SU-DHL-6 (cell line): ENCODE results near the gene ZNF836.

Experiments used
- H2AFZ ChIP-seq: fragments of 200-600 bp; sonication (generic); 2 replicates; pipeline ENCODE4 v1.6.1; 2014; ENCODE audit warnings: low read depth, mild to moderate bottlenecking, moderate library complexity, mixed read lengths, antibody characterized with exemption, low read length; ENCODE audit not compliant: severe bottlenecking
- H3F3A ChIP-seq: fragments of 200-600 bp; shearing (Covaris generic); 2 replicates; pipeline ENCODE4 v1.6.0; 2016; ENCODE audit warnings: antibody characterized with exemption, mild to moderate bottlenecking; ENCODE audit not compliant: insufficient read depth
- H3K27ac ChIP-seq: fragments of 200-600 bp; sonication (generic); 2 replicates; pipeline ENCODE4 v1.5.1; 2016; ENCODE audit warnings: low read depth, mild to moderate bottlenecking, low read length, moderate library complexity, mixed read lengths
- H3K27me3 ChIP-seq: fragments of 200-600 bp; sonication (generic), shearing (Covaris generic); 2 replicates; pipeline ENCODE4 v1.6.0; 2014; ENCODE audit warnings: mild to moderate bottlenecking, low read length
- H3K36me3 ChIP-seq: fragments of 200-600 bp; sonication (generic); 2 replicates; pipeline ENCODE4 v1.6.1; 2014; ENCODE audit warnings: mild to moderate bottlenecking, low read length, mixed read lengths
- H3K4me2 ChIP-seq: fragments of 300-600, 200-600 bp; shearing (Covaris generic), sonication (generic); 2 replicates; pipeline ENCODE4 v1.6.0; 2014; ENCODE audit warnings: low read length, low read depth, mild to moderate bottlenecking; ENCODE audit not compliant: poor library complexity, severe bottlenecking
- H3K4me3 ChIP-seq: fragments of 200-600 bp; sonication (generic); 2 replicates; pipeline ENCODE4 v1.5.1; 2014; ENCODE audit warnings: antibody characterized with exemption, low read length, mild to moderate bottlenecking, mixed read lengths; ENCODE audit not compliant: insufficient read depth, poor library complexity, severe bottlenecking
- H3K79me2 ChIP-seq: fragments of 200-600 bp; sonication (generic); 2 replicates; pipeline ENCODE4 v1.6.1; 2014; ENCODE audit warnings: mild to moderate bottlenecking, low read length, moderate library complexity; ENCODE audit not compliant: insufficient read depth
- H3K9ac ChIP-seq: fragments of 200-600 bp; sonication (generic); 2 replicates; pipeline ENCODE4 v1.7.0; 2014; ENCODE audit warnings: mild to moderate bottlenecking, low read length
- H3K9me2 ChIP-seq: fragments of 200-600 bp; sonication (generic); replicated peaks from 2 replicates; pipeline ENCODE4 v1.6.1; 2014; ENCODE audit warnings: low read length; ENCODE audit not compliant: insufficient read depth
- H3K9me3 ChIP-seq: fragments of 200-600 bp; sonication (generic); 2 replicates; pipeline ENCODE4 v1.6.1; 2014; ENCODE audit warnings: low read length, mixed read lengths; ENCODE audit not compliant: insufficient read depth
- H4K20me1 ChIP-seq: fragments of 200-600 bp; sonication (generic); 2 replicates; pipeline ENCODE4 v1.6.1; 2014; ENCODE audit warnings: low read depth, mild to moderate bottlenecking, antibody characterized with exemption, low read length, moderate library complexity, mixed read lengths
- EZH2phosphoT487 ChIP-seq: fragments of 200-600 bp; sonication (generic), shearing (Covaris generic); conservative IDR thresholded peaks from 2 replicates; pipeline ENCODE4 v1.6.1; 2018; ENCODE audit warnings: mild to moderate bottlenecking, antibody characterized with exemption, low read length, moderate library complexity, mixed read lengths
- TF ChIP-seq, protein P1 (sequence below): fragments of 200-600 bp; sonication (generic); IDR thresholded peaks from one replicate; pipeline ENCODE4 v1.5.1; 2017; ENCODE audit warnings: antibody characterized with exemption, mild to moderate bottlenecking, low read length, moderate library complexity; ENCODE audit not compliant: insufficient read depth, poor library complexity, severe bottlenecking

ZNF836 gene

GRCh38 chr19:52115526-52116053 lies 55.8 kb downstream of the ZNF836 start:
- H3K27ac ChIP-seq = no peak overlapping the region
- no peaks in the 10 kb centered on the region for H3K79me2 ChIP-seq
- no peaks in the 10 kb centered on the region for H3K9me2 ChIP-seq
- TF ChIP-seq EZH2phosphoT487 = no peak
- TF ChIP-seq, protein P1, sequence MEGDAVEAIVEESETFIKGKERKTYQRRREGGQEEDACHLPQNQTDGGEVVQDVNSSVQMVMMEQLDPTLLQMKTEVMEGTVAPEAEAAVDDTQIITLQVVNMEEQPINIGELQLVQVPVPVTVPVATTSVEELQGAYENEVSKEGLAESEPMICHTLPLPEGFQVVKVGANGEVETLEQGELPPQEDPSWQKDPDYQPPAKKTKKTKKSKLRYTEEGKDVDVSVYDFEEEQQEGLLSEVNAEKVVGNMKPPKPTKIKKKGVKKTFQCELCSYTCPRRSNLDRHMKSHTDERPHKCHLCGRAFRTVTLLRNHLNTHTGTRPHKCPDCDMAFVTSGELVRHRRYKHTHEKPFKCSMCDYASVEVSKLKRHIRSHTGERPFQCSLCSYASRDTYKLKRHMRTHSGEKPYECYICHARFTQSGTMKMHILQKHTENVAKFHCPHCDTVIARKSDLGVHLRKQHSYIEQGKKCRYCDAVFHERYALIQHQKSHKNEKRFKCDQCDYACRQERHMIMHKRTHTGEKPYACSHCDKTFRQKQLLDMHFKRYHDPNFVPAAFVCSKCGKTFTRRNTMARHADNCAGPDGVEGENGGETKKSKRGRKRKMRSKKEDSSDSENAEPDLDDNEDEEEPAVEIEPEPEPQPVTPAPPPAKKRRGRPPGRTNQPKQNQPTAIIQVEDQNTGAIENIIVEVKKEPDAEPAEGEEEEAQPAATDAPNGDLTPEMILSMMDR = no peak
- H3K4me3 ChIP-seq = no peak overlapping the region
- H3K27me3 ChIP-seq = no peaks in the 10 kb centered on the region
- H3K9ac ChIP-seq = no peak overlapping the region
- no peaks in the 10 kb centered on the region for H3F3A ChIP-seq
- peaks cover 93% of the 10 kb centered on the region; the same call in 1 of the 2 replicates for H3K9me3 ChIP-seq
- no peak overlapping the region for H2AFZ ChIP-seq
- no peak overlapping the region for H3K4me2 ChIP-seq
- no peaks in the 10 kb centered on the region for H4K20me1 ChIP-seq
- H3K36me3 ChIP-seq = peaks cover 57% of the 10 kb centered on the region

DNA sequence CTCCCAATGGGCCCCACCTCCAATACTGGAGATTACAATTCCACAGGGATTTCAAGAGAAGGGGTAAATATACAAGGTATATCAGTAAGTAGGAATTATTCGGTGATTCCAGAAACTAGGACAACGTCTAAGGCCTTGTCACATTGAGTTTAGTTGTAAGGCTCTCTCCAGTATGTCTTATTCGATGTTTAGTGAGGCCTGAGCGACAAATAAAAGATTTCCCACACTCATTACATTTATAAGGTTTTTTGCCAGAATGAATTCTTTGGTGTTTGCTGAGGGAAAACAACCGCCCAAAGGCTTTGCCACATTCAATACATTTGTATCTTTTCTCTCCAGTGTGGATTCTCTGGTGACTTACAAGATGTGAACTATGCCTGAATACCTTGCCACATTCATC lies 56.7 kb downstream of the ZNF836 start:
- Histone ChIP-seq H3K4me3 (no peak overlapping the region), H3F3A (no peaks in the 10 kb centered on the region), H3K9ac (no peak overlapping the region), H3K27ac (no peak overlapping the region), H3K36me3 (peaks cover 48% of the 10 kb centered on the region), H3K4me2 (no peak overlapping the region), H4K20me1 (no peaks in the 10 kb centered on the region), H2AFZ (no peak overlapping the region), H3K9me2 (no peaks in the 10 kb centered on the region), H3K27me3 (no peaks in the 10 kb centered on the region), H3K9me3 (peaks cover 90% of the 10 kb centered on the region; the same call in 1 of the 2 replicates), H3K79me2 (no peaks in the 10 kb centered on the region)
- no peak for TF ChIP-seq EZH2phosphoT487
- TF ChIP-seq, protein P1 = no peak

- Histone ChIP-seq H3K27me3 (no peaks in the 10 kb centered on the region), H3K9me2 (no peaks in the 10 kb centered on the region), H3K27ac (no peak overlapping the region), H4K20me1 (no peaks in the 10 kb centered on the region), H3K9ac (no peak overlapping the region), H3K4me3 (no peak overlapping the region), H3K36me3 (peaks cover 27% of the 10 kb centered on the region), H3K9me3 (peaks cover 79% of the 10 kb centered on the region; the same call in 1 of the 2 replicates), H2AFZ (no peak overlapping the region), H3K79me2 (no peaks in the 10 kb centered on the region), H3K4me2 (no peak overlapping the region), H3F3A (no peaks in the 10 kb centered on the region)
- TF ChIP-seq, protein P1 = no peak
- no peak for TF ChIP-seq EZH2phosphoT487
These were observed 58.8 kb downstream of the ZNF836 start for GRCh38 chr19:52112624-52113023.
